Neural cell (in vitro differentiated cells): ENCODE measurements around the gene C1orf167. TPM values are rescaled to one million over a fixed set of nuclear protein-coding genes. Genes with fewer than 3 reads are reported as not detected.

Experiments used
- H2AFZ ChIP-seq: fragments of 200-600, 300-800 bp; sonication (generic), shearing (Covaris generic); 2 replicates; pipeline ENCODE4 v1.6.0; 2014; ENCODE audit warnings: low read depth, mild to moderate bottlenecking, antibody characterized with exemption, low read length, moderate library complexity
- H3F3A ChIP-seq: fragments of 200-600 bp; shearing (Covaris generic); 2 replicates; pipeline ENCODE4 v1.6.1; 2016; ENCODE audit warnings: mild to moderate bottlenecking, moderate library complexity, mixed read lengths, antibody characterized with exemption, low read length; ENCODE audit not compliant: insufficient read depth, poor library complexity, severe bottlenecking
- H3K27ac ChIP-seq: fragments of 200-600, 300-800 bp; sonication (generic), shearing (Covaris generic); 2 replicates; pipeline ENCODE4 v1.5.1; 2014; ENCODE audit warnings: mild to moderate bottlenecking, low read length, moderate library complexity
- H3K27me3 ChIP-seq: fragments of 300-800, 200-600 bp; sonication (generic), shearing (Covaris generic); 2 replicates; pipeline ENCODE4 v1.6.0; 2014; ENCODE audit warnings: mild to moderate bottlenecking, low read depth, low read length, moderate library complexity; ENCODE audit not compliant: insufficient read depth
- H3K36me3 ChIP-seq: fragments of 300-800, 200-600 bp; sonication (generic), shearing (Covaris generic); 2 replicates; pipeline ENCODE4 v1.5.1; 2014; ENCODE audit warnings: mild to moderate bottlenecking, antibody characterized with exemption, low read length, moderate library complexity; ENCODE audit not compliant: insufficient read depth
- H3K4me2 ChIP-seq: fragments of 300-800, 200-600 bp; sonication (generic), shearing (Covaris generic); 2 replicates; pipeline ENCODE4 v1.6.0; 2014; ENCODE audit warnings: mild to moderate bottlenecking, low read length
- H3K4me3 ChIP-seq: fragments of 300-800, 200-600 bp; sonication (generic), shearing (Covaris generic); 2 replicates; pipeline ENCODE4 v1.5.1; 2014; ENCODE audit warnings: mild to moderate bottlenecking, low read length, moderate library complexity
- H3K79me2 ChIP-seq: fragments of 200-600 bp; shearing (Covaris generic); replicated peaks from 2 replicates; pipeline ENCODE4 v1.6.0; 2014; ENCODE audit warnings: mild to moderate bottlenecking, low read length, moderate library complexity; ENCODE audit not compliant: insufficient read depth
- H3K9ac ChIP-seq: fragments of 300-800, 200-600 bp; sonication (generic), shearing (Covaris generic); 2 replicates; pipeline ENCODE4 v1.6.1; 2016; ENCODE audit warnings: mild to moderate bottlenecking, low read length, mixed read lengths
- H3K9me2 ChIP-seq: fragments of 200-600 bp; shearing (Covaris generic); 2 replicates; pipeline ENCODE4 v1.6.1; 2016; ENCODE audit warnings: mild to moderate bottlenecking, low read length, mixed read lengths; ENCODE audit not compliant: insufficient read depth
- H3K9me3 ChIP-seq: fragments of 200-600, 300-800 bp; sonication (generic), shearing (Covaris generic); 2 replicates; pipeline ENCODE4 v1.6.1; 2016; ENCODE audit warnings: mild to moderate bottlenecking, mixed run types, low read length, moderate library complexity, mixed read lengths
- H4K20me1 ChIP-seq: fragments of 200-600 bp; shearing (Covaris generic); 2 replicates; pipeline ENCODE4 v1.6.1; 2016; ENCODE audit warnings: mild to moderate bottlenecking, mixed run types; ENCODE audit not compliant: insufficient read depth
- CTCF ChIP-seq: fragments of 450-650 bp; IDR thresholded peaks from 2 replicates; pipeline ENCODE4 v1.5.1; 2014; ENCODE audit warnings: antibody characterized with exemption, mild to moderate bottlenecking, moderate library complexity; ENCODE audit not compliant: poor library complexity, severe bottlenecking
- EP300 ChIP-seq: fragments of 450-650 bp; conservative IDR thresholded peaks from 2 replicates; pipeline ENCODE4 v1.6.1; 2014; ENCODE audit warnings: antibody characterized with exemption, mild to moderate bottlenecking, moderate library complexity; ENCODE audit not compliant: poor library complexity, severe bottlenecking
- EZH2 ChIP-seq: fragments of 200-600, 300-800 bp; shearing (Covaris generic), sonication (generic); IDR thresholded peaks from 2 replicates; pipeline ENCODE4 v1.6.1; 2014; ENCODE audit warnings: antibody characterized with exemption, low read length, borderline replicate concordance, mild to moderate bottlenecking; ENCODE audit not compliant: insufficient read depth, poor library complexity, severe bottlenecking
- MXI1 ChIP-seq: fragments of 450-650 bp; conservative IDR thresholded peaks from 2 replicates; pipeline ENCODE4 v1.6.1; 2014; ENCODE audit warnings: antibody characterized with exemption, mild to moderate bottlenecking; ENCODE audit not compliant: poor library complexity, severe bottlenecking
- POLR2AphosphoS5 ChIP-seq: IDR thresholded peaks from 2 replicates; pipeline ENCODE4 v1.6.1; 2012
- RAD21 ChIP-seq: fragments of 450-650 bp; conservative IDR thresholded peaks from 2 replicates; pipeline ENCODE4 v1.6.1; 2014; ENCODE audit warnings: antibody characterized with exemption, mild to moderate bottlenecking, moderate library complexity
- REST ChIP-seq: IDR thresholded peaks from 2 replicates; pipeline ENCODE4 v1.6.1; 2012; ENCODE audit warnings: borderline replicate concordance
- SMC3 ChIP-seq: fragments of 450-650 bp; conservative IDR thresholded peaks from 2 replicates; pipeline ENCODE4 v1.6.1; 2014; ENCODE audit warnings: antibody characterized with exemption, mild to moderate bottlenecking, moderate library complexity; ENCODE audit not compliant: poor library complexity
- TAF1 ChIP-seq: IDR thresholded peaks from 2 replicates; pipeline ENCODE4 v1.6.1; 2012; ENCODE audit warnings: low read depth
- polyA plus RNA-seq: library from polyadenylated mRNA; depleted of rRNA; stranded (reverse); fragments of >200 nt; gene quantifications from 2 replicates; pipeline ENCODE4 v1.2.3, GENCODE V29; 2014

C1orf167 gene
- polyA plus RNA-seq, 1 donor from 2014 or later, result not detected

- no peak for TF ChIP-seq CTCF
- TF ChIP-seq TAF1, result no peak
These were observed 71.9 kb downstream of the C1orf167 start (continued) for GRCh38 chr1:11833900-11834299.

GRCh38 chr1:11835441-11836225 lies 73.6 kb downstream of the C1orf167 start:
- no peak overlapping the region for H3K4me3 ChIP-seq
- no peak overlapping the region for H3K27ac ChIP-seq
- H4K20me1 ChIP-seq, result no peaks in the 10 kb centered on the region
- no peaks in the 10 kb centered on the region for H3K9me3 ChIP-seq
- no peaks in the 10 kb centered on the region for H3K79me2 ChIP-seq
- no peaks in the 10 kb centered on the region for H3K9me2 ChIP-seq
- no peak overlapping the region for H2AFZ ChIP-seq
- no peak overlapping the region for H3K4me2 ChIP-seq
- no peaks in the 10 kb centered on the region for H3F3A ChIP-seq
- no peak overlapping the region for H3K9ac ChIP-seq
- H3K36me3 ChIP-seq, result no peaks in the 10 kb centered on the region
- no peaks in the 10 kb centered on the region for H3K27me3 ChIP-seq
- TF ChIP-seq SMC3 (no peak), CTCF (no peak), RAD21 (no peak), EZH2 (no peak), EP300 (no peak), MXI1 (no peak), POLR2AphosphoS5 (no peak), REST (no peak), TAF1 (no peak)
